Measurements from ENCODE around the gene OR2A12.

Gene OR2A12

GRCh38 chr7:144133307-144133706, 47.2 kb downstream of the OR2A12 start:
- no peak overlapping the region for H3K27ac Mint-ChIP-seq
- H3K4me1 Mint-ChIP-seq = no peaks in the 10 kb centered on the region
- no peak overlapping the region for H3K4me3 Mint-ChIP-seq
- DNase-seq (ENCODE audit: low spot score in 2 of 2) (no peak), ATAC-seq (ENCODE audit: low read depth) (no peak)
- peaks cover 2% of the 10 kb centered on the region for H3K27me3 Mint-ChIP-seq
- H3K9me3 Mint-ChIP-seq = no peaks in the 10 kb centered on the region
- no peaks in the 10 kb centered on the region for H3K36me3 Mint-ChIP-seq

GRCh38 chr7:144134116-144134515, 48.0 kb downstream of the OR2A12 start:
- Mint-ChIP-seq H3K9me3 (no peaks in the 10 kb centered on the region), H3K36me3 (no peaks in the 10 kb centered on the region), H3K4me1 (no peaks in the 10 kb centered on the region), H3K27me3 (peaks cover 2% of the 10 kb centered on the region), H3K27ac (no peak overlapping the region), H3K4me3 (no peak overlapping the region)
- ATAC-seq (ENCODE audit: low read depth) (no peak), DNase-seq (ENCODE audit: low spot score in 2 of 2) (no peak)

DNA sequence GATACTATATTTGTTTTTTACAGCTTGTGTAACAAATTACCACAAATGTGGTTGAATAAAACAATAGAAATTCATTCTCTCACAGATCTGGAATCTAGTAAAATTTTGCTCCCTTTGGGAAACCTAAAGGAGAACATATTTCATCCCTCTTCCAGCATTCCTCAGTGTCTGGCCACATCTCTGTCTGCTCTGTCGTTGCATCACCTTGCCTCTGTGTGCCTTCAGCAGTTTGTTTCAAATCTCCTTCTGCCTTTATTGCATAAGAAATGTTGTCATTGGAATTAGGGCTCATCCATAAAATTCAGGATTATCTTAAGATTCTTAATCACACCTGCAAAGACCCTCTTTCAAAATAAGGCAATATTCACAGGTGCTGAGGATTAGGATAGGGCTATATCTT, 51.4 kb downstream of the OR2A12 start:
- Mint-ChIP-seq H3K27me3 (peaks cover 6% of the 10 kb centered on the region), H3K27ac (no peak overlapping the region), H3K4me1 (no peaks in the 10 kb centered on the region), H3K4me3 (no peak overlapping the region), H3K9me3 (peaks cover 1% of the 10 kb centered on the region), H3K36me3 (peaks cover 1% of the 10 kb centered on the region)
- DNase-seq (ENCODE audit: low spot score in 2 of 2) (no peak), ATAC-seq (ENCODE audit: low read depth) (no peak)

- H3K27ac Mint-ChIP-seq = no peak overlapping the region
- H3K4me3 Mint-ChIP-seq = no peak overlapping the region
- H3K9me3 Mint-ChIP-seq = peaks cover 6% of the 10 kb centered on the region
- no peaks in the 10 kb centered on the region for H3K4me1 Mint-ChIP-seq
- ATAC-seq (ENCODE audit: low read depth) (no peak), DNase-seq (ENCODE audit: low spot score in 2 of 2) (no peak)
- H3K27me3 Mint-ChIP-seq = peaks cover 8% of the 10 kb centered on the region
- H3K36me3 Mint-ChIP-seq = peaks cover 3% of the 10 kb centered on the region
Observed at GRCh38 chr7:144142187-144142586, 56.1 kb downstream of the OR2A12 start.

- peaks cover 7% of the 10 kb centered on the region for H3K36me3 Mint-ChIP-seq
- H3K9me3 Mint-ChIP-seq = peaks cover 15% of the 10 kb centered on the region
- no peak overlapping the region for H3K4me3 Mint-ChIP-seq
- no peak overlapping the region for H3K27ac Mint-ChIP-seq
- DNase-seq (ENCODE audit: low spot score in 2 of 2) (no peak), ATAC-seq (ENCODE audit: low read depth) (no peak)
- H3K27me3 Mint-ChIP-seq = peaks cover 6% of the 10 kb centered on the region
- H3K4me1 Mint-ChIP-seq = no peaks in the 10 kb centered on the region
Observed at GRCh38 chr7:144144426-144144825, 58.3 kb downstream of the OR2A12 start.

DNA sequence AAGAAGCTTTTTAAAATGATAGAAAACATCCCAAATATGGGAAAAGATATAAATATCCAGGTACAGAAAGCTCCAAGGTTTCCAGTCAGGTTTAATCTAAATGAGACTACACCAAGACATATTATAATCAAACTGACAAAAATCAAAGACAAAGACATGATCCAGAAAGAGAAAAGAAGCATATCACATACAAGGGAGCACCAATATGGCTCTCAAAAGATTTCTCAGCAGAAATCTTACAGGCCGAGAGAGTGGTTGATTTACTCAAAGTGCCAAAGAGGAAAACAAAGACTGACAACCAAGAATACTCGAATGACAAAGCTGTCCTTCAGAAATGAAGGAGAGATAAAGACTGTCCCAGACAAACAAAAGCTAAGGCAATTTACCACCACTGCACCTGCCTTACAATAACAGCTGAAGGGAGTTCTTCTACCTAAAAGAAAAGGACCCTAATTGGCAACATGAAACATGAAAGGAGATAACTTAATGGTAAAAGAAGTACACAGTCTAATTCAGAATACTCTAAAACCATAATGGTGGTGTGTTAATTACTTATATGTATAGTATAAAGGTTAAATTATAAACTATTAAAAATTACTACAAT, 62.2 kb downstream of the OR2A12 start:
- Mint-ChIP-seq H3K27ac (no peak overlapping the region), H3K4me1 (no peaks in the 10 kb centered on the region), H3K27me3 (peaks cover 2% of the 10 kb centered on the region), H3K4me3 (no peak overlapping the region), H3K36me3 (peaks cover 5% of the 10 kb centered on the region), H3K9me3 (peaks cover 17% of the 10 kb centered on the region)
- ATAC-seq (ENCODE audit: low read depth) = no peak
- no peak for DNase-seq (ENCODE audit: low spot score in 2 of 2)

All from memory B cell (primary cell).